Spleen (tissue), 7 donors: Measurements from ENCODE around the gene ARF6.

Experiments used
- POLR2A ChIP-seq, 3 donors: fragments of 450-650 bp; IDR thresholded peaks; one replicate each; pipeline ENCODE4 v1.5.1; 2017; ENCODE audit warnings: antibody characterized with exemption in 3 of 3, mild to moderate bottlenecking in 1 of 3
- TF ChIP-seq, protein P1 (sequence below), 11 experiments: fragments of 200-600 bp in 7 of 11; fragments of 450-650 bp in 4 of 11; sonication (generic) in 4 of 11; IDR thresholded peaks in 8 of 11; conservative IDR thresholded peaks in 3 of 11; 1 replicate in 7 of 11; 2 replicates in 4 of 11; pipeline versions ENCODE4 v1.4.0 to v1.8.0; 2016 to 2021; ENCODE audit warnings: antibody characterized with exemption in 11 of 11, inconsistent platforms in 4 of 11, mild to moderate bottlenecking in 1 of 11
- donor health status: DM: no; HTN: no; CAD: no; lungs with moderate emphysema.
- donor health status: DM: no; HTN: no; CAD: no.
- donor health status: DM: no; HTN: no; CAD: no.

DNA sequence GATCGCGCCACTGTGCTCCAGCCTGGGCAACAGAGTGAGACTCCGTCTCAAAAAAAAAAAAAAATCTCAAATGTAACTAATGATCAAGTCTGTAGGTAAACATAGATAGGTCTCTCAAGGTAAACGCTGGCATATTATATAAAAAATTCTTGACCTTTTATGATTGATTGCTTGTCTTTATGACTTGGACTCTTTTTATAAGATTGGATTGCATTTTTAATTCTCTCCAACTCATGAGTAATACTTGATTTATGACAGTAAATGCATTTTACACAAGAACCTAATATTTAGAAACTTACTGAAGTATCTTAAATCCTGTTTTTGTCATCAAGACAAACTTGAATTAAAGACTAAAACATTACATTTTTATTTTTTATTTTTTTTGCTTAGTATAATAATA is 16.1 kb downstream of the ARF6 start:
- TF ChIP-seq, protein P1, sequence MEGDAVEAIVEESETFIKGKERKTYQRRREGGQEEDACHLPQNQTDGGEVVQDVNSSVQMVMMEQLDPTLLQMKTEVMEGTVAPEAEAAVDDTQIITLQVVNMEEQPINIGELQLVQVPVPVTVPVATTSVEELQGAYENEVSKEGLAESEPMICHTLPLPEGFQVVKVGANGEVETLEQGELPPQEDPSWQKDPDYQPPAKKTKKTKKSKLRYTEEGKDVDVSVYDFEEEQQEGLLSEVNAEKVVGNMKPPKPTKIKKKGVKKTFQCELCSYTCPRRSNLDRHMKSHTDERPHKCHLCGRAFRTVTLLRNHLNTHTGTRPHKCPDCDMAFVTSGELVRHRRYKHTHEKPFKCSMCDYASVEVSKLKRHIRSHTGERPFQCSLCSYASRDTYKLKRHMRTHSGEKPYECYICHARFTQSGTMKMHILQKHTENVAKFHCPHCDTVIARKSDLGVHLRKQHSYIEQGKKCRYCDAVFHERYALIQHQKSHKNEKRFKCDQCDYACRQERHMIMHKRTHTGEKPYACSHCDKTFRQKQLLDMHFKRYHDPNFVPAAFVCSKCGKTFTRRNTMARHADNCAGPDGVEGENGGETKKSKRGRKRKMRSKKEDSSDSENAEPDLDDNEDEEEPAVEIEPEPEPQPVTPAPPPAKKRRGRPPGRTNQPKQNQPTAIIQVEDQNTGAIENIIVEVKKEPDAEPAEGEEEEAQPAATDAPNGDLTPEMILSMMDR (IDR thresholded peaks at IDR 0.05 in 8 of 11, conservative IDR thresholded peaks at IDR 0.05 in 3 of 11): no peak
- TF ChIP-seq POLR2A (IDR thresholded peaks at IDR 0.05): no peak
